Duodenal mucosa (tissue), 2 donors: ENCODE results near the gene AVP.

ENCODE experiments used
- H3K27ac ChIP-seq: one replicate; pipeline ENCODE4 v1.7.0; 2013; ENCODE audit warnings: low read depth, low read length
- H3K27me3 ChIP-seq, 2 donors: one replicate each; pipeline ENCODE4 v1.7.0; 2013; ENCODE audit warnings: low read length in 2 of 2, control low read depth in 1 of 2; ENCODE audit not compliant: insufficient read depth in 2 of 2, control insufficient read depth in 1 of 2
- H3K36me3 ChIP-seq, 2 donors: one replicate each; pipeline ENCODE4 v1.7.0; 2013; ENCODE audit warnings: low read length in 2 of 2, control low read depth in 1 of 2; ENCODE audit not compliant: insufficient read depth in 2 of 2, control insufficient read depth in 1 of 2
- H3K4me1 ChIP-seq, 2 donors: one replicate each; pipeline ENCODE4 v1.7.0; 2013; ENCODE audit warnings: low read length in 2 of 2, control low read depth in 1 of 2; ENCODE audit not compliant: insufficient read depth in 2 of 2, control insufficient read depth in 1 of 2
- H3K4me3 ChIP-seq, 2 donors: one replicate each; pipeline ENCODE4 v1.7.0; 2013; ENCODE audit warnings: low read length in 2 of 2, low read depth in 1 of 2
- H3K9ac ChIP-seq, 2 donors: one replicate each; pipeline ENCODE4 v1.7.0; 2013; ENCODE audit warnings: low read length in 2 of 2, low read depth in 1 of 2
- H3K9me3 ChIP-seq, 2 donors: one replicate each; pipeline ENCODE4 v1.7.0; 2013; ENCODE audit warnings: low read length in 2 of 2, control low read depth in 1 of 2; ENCODE audit not compliant: control insufficient read depth in 1 of 2

AVP gene

DNA sequence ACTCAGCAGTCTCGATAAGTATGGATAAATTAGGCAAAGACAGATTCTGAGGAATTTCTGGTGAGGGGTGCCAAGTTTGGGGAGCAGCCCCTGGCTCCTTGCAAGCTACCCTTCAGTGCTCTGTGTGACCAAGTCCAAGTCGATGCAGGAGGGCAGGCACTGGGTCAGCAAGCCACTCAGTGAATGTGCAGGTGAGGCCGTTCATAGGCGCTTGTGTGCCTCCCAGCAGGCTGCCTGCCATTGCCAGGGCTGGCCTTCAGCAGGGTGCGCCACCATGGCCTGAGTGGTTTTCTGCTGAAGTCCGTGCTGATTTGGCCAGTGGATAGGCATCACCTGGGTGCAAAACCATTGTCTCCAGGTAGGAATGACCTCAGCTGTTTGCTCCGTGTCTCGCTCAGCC lies 44.4 kb downstream of the AVP start:
- H3K27me3 ChIP-seq = no peaks in the 10 kb centered on the region
- H3K27ac ChIP-seq = no peak overlapping the region
- no peak overlapping the region for H3K4me3 ChIP-seq
- peaks cover 1% of the 10 kb centered on the region in 2 donors for H3K4me1 ChIP-seq
- peaks cover 38 to 56% of the 10 kb centered on the region in 2 donors for H3K36me3 ChIP-seq
- H3K9ac ChIP-seq = no peak overlapping the region
- no peaks in the 10 kb centered on the region for H3K9me3 ChIP-seq

DNA sequence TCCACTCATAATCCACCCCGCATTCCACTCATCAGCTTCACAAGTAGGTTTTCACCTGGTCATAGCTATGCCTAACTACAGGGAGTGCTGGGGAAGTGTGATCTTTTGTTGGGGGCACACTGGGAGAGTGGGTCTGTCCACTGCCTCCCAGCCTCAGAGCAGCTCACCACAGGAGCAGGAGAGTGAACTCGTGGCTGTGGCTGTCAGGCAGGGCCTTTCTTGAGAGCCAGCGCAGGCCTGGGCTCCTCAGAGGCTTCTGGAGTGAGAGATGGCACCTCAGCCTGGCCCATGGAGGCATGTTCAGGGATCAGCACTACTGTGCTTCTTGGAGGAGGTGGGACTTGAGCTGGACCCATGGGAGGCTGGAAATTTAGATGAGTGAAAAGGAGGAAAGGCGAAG lies 45.1 kb downstream of the AVP start:
- Histone ChIP-seq H3K9ac (no peak overlapping the region), H3K4me3 (no peak overlapping the region), H3K27me3 (no peaks in the 10 kb centered on the region), H3K4me1 (no peaks in the 10 kb centered on the region), H3K9me3 (no peaks in the 10 kb centered on the region), H3K27ac (no peak overlapping the region), H3K36me3 (peaks cover 42 to 61% of the 10 kb centered on the region in 2 donors)

DNA sequence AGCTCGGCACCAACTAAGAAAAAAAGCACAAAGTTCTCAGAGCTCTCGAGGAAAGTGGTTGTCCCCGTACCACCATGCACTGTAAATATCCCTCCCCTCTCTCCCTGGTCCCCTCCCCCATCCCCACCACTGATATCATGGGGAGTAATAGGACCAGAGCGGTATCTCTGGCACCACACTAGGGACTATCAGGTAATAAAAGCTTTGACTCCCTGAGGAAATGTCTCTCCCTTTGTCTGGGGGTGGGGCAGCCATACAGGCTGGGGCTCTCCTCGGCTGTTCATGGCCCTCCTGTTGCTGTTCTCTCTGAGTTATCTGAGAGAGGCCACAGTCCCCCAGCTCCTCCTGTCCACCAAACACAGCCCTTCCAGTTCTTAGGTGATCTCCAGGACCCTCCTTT lies 46.1 kb downstream of the AVP start:
- Histone ChIP-seq H3K27ac (no peak overlapping the region), H3K9ac (no peak overlapping the region), H3K27me3 (no peaks in the 10 kb centered on the region), H3K4me1 (no peaks in the 10 kb centered on the region), H3K9me3 (no peaks in the 10 kb centered on the region), H3K4me3 (no peak overlapping the region), H3K36me3 (peaks cover 45 to 65% of the 10 kb centered on the region in 2 donors)

DNA sequence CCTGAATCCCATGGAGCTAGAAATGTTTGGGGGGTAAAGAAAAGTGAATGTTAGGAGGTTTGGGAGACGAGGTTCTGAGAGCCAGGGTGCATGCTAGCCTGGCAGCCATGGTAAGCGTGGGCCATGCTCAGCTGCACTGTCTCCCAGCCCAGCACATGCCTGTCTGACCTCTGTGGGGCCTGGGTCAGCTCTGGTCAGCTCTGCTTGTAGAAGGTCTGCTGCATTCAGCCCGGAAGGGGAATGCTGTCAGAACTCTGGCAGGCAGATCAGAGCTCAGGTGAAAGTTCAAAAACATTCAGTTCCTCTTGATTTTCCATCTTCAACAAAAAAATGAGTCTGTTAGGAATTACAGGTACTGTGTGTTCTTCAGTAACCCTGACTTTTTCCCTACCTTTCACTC lies 46.9 kb downstream of the AVP start:
- H3K9ac ChIP-seq = no peak overlapping the region
- H3K36me3 ChIP-seq = peaks cover 45 to 65% of the 10 kb centered on the region in 2 donors
- H3K27ac ChIP-seq = no peak overlapping the region
- H3K27me3 ChIP-seq = no peaks in the 10 kb centered on the region
- H3K9me3 ChIP-seq = no peaks in the 10 kb centered on the region
- H3K4me1 ChIP-seq = no peaks in the 10 kb centered on the region
- no peak overlapping the region for H3K4me3 ChIP-seq

DNA sequence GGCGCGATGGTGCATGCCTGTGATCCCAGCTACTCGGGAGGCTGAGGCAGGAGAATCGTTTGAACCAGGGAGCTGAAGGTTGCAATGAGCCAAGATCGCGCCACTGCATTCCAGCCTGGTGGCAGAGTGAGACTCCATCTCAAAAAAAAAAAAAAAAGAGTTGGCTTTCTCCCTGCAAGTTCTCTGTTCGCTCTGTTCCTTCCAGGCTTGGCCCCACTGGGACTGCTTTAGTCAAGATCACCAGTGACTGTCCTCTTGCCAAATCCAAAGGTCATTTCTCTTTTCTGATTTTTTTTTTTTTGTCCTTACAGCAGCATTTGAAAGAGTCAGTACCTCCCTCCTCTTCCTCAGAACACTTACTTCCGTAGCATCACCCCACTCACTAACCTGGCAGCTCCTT lies 51.9 kb downstream of the AVP start:
- Histone ChIP-seq H3K4me1 (no peaks in the 10 kb centered on the region), H3K36me3 (peaks cover 39 to 73% of the 10 kb centered on the region in 2 donors), H3K9me3 (no peaks in the 10 kb centered on the region), H3K9ac (no peak overlapping the region), H3K27me3 (no peaks in the 10 kb centered on the region), H3K27ac (no peak overlapping the region), H3K4me3 (no peak overlapping the region)
